Breast epithelium (tissue), 4 donors: ENCODE measurements around the gene CDH4. TPM values are rescaled to one million over a fixed set of nuclear protein-coding genes. Genes with fewer than 3 reads are reported as not detected.

ENCODE experiments used
- DNase-seq, 2 donors: peaks; one replicate each; pipeline ENCODE4 v3.0.0-alpha.2; 2019; ENCODE audit warnings: low spot score in 2 of 2
- H3K27ac ChIP-seq, 2 donors: fragments of 200-600 bp; sonication (generic) in 1 of 2; one replicate each; pipeline ENCODE4 v1.5.1; 2016 to 2019; ENCODE audit warnings: mild to moderate bottlenecking in 1 of 2
- H3K27me3 ChIP-seq, 2 donors: fragments of 200-600 bp; sonication (generic) in 1 of 2; one replicate each; pipeline versions ENCODE4 v1.5.1 to v1.6.0; 2017 to 2019; ENCODE audit warnings: control low read depth in 1 of 2, mild to moderate bottlenecking in 1 of 2
- H3K36me3 ChIP-seq: fragments of 200-600 bp; one replicate; pipeline ENCODE4 v1.5.1; 2019
- H3K4me1 ChIP-seq, 2 donors: fragments of 200-600 bp; sonication (generic); one replicate each; pipeline ENCODE4 v1.5.1; 2016 to 2019; ENCODE audit warnings: control low read depth in 1 of 2
- H3K4me3 ChIP-seq, 3 donors: fragments of 200-600 bp; sonication (generic); 1 replicate in 2 of 3; 2 replicates in 1 of 3; pipeline ENCODE4 v1.5.1; 2016 to 2019; ENCODE audit warnings: mild to moderate bottlenecking in 3 of 3, moderate library complexity in 2 of 3
- H3K9me3 ChIP-seq, 2 donors: fragments of 200-600 bp; sonication (generic) in 1 of 2; one replicate each; pipeline ENCODE4 v1.5.1; 2016 to 2019; ENCODE audit warnings: control low read depth in 1 of 2
- CTCF ChIP-seq, 3 donors: fragments of 450-650 bp; IDR thresholded peaks; one replicate each; pipeline ENCODE4 v1.5.1; 2016 to 2017; ENCODE audit warnings: antibody characterized with exemption in 3 of 3, mild to moderate bottlenecking in 3 of 3, moderate library complexity in 3 of 3
- POLR2A ChIP-seq: fragments of 450-650 bp; IDR thresholded peaks from one replicate; pipeline ENCODE4 v1.6.1; 2016; ENCODE audit warnings: antibody characterized with exemption, mild to moderate bottlenecking, moderate library complexity
- POLR2AphosphoS5 ChIP-seq, 3 donors: sonication (generic); formaldehyde crosslinking; IDR thresholded peaks; one replicate each; pipeline ENCODE4 v1.6.1; 2017; ENCODE audit warnings: antibody characterized with exemption in 3 of 3
- intact Hi-C: fragments of 100-400 bp; cut with DNase I; formaldehyde crosslinking; loops from one replicate; pipeline ENCODE4 v1.15.1; 2023; ENCODE audit warnings: low total_unique reads
- total RNA-seq, 3 donors: library from RNA; depleted of rRNA; stranded (reverse); fragments of >200 nt; gene quantifications; one replicate each; pipeline ENCODE4 v1.1.0, GENCODE V29; 2016

The CDH4 gene
- total RNA-seq, 3 donors from 2014 or later: under 0.01 TPM; not detected in 2

DNA sequence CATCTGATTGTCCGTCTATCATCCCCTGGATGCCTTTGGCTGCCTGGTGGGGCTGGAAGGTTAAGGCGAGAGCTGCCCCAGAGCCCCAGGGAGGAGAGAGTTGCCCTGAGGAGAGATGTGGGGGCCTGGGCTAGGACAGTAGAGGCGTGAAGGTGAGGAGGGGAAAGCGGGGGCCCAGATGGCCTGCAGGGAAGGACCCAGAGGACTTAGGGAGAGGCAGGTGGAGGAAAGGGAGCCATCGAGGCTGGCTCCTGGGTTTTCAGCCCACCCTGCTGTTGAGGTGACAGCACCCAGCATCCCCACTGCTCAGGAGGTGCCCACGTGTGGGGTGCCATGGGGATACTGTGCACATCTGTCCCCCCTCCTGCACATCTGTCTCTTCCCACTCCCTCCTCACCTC lies 539.9 kb downstream of the CDH4 start:
- intact Hi-C loops: no loop called here
- TF ChIP-seq CTCF (IDR thresholded peaks at IDR 0.05) (no peak), POLR2AphosphoS5 (IDR thresholded peaks at IDR 0.05) (no peak), POLR2A (no peak)
- peaks cover 0 to 5% of the 10 kb centered on the region in 2 donors for H3K27me3 ChIP-seq
- no peak for DNase-seq
- H3K36me3 ChIP-seq: no peaks in the 10 kb centered on the region
- H3K9me3 ChIP-seq: no peaks in the 10 kb centered on the region
- H3K4me1 ChIP-seq: no peaks in the 10 kb centered on the region
- H3K4me3 ChIP-seq: no peak overlapping the region
- no peak overlapping the region for H3K27ac ChIP-seq

DNA sequence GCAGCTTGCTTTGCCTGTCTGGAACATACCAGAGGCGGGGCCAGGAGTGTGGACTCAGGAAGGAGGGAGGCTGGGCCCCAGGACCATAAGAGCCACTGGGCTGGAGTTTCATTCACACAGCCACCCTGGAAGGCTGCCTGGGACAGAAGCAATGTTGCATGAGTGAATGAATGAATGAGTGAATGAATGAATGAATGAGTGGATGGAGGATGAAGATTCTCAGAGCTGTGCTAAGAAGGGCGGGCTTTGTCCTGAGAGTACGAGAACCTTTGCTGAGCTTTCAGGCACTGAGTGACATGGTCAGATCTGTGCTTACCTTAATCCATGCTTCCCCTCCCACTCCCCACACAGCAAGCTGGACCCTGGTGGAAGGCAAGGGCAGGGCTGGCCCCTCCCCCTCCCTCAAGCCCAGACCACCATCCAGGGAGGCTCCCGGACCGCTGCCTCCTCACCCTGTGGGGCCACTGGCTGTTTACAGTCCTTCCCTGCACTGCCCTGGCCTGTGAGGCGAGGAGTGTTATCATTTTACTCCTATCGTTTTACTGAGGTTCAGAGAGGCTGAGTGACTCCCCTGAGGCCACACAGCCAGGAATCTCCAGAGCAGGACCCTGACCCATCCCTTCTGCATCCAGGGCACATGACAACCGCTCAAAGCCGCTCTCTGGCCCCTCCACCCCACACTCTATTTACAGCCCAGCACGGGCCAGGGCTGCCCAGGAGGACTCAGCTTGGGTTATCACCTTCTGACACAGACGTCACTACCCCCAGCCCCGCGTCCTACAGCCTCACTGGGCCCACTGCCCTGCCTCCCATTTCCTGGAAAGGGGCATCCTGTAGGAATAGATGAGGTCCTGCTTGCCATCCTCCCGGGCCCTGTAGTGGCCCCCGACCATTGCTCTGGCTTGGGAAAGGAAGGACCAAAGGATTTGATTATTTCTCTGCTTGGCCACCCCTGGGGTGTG lies 543.9 kb downstream of the CDH4 start:
- peaks cover 3 to 21% of the 10 kb centered on the region in 2 donors for H3K27me3 ChIP-seq
- H3K9me3 ChIP-seq: no peaks in the 10 kb centered on the region
- DNase-seq: no peak
- intact Hi-C loops: loop anchor here (1.0 kb wide), 1 partner anchor 30 kb away; no protein-coding TSS in a partner anchor
- no peaks in the 10 kb centered on the region for H3K36me3 ChIP-seq
- TF ChIP-seq POLR2A (no peak), POLR2AphosphoS5 (IDR thresholded peaks at IDR 0.05) (no peak), CTCF (IDR thresholded peaks at IDR 0.05) (no peak)
- H3K4me1 ChIP-seq: no peaks in the 10 kb centered on the region
- H3K27ac ChIP-seq: no peak overlapping the region
- H3K4me3 ChIP-seq: no peak overlapping the region

GRCh38 chr20:61796738-61797137 lies 544.7 kb downstream of the CDH4 start:
- Histone ChIP-seq H3K4me3 (no peak overlapping the region), H3K27me3 (peaks cover 3 to 29% of the 10 kb centered on the region in 2 donors), H3K9me3 (no peaks in the 10 kb centered on the region), H3K27ac (no peak overlapping the region), H3K36me3 (no peaks in the 10 kb centered on the region), H3K4me1 (no peaks in the 10 kb centered on the region)
- intact Hi-C loops: loop anchor here (1.0 kb wide), 1 partner anchor 30 kb away; no protein-coding TSS in a partner anchor
- TF ChIP-seq POLR2AphosphoS5 (IDR thresholded peaks at IDR 0.05): no peak
- no peak for TF ChIP-seq CTCF (IDR thresholded peaks at IDR 0.05)
- TF ChIP-seq POLR2A: no peak
- DNase-seq: no peak

- H3K4me3 ChIP-seq: no peak overlapping the region
- DNase-seq: no peak
- H3K36me3 ChIP-seq: no peaks in the 10 kb centered on the region
- no peaks in the 10 kb centered on the region for H3K9me3 ChIP-seq
- H3K27ac ChIP-seq: no peak overlapping the region
- H3K27me3 ChIP-seq: peaks cover 3 to 30% of the 10 kb centered on the region in 2 donors
- intact Hi-C loops: no loop called here
- H3K4me1 ChIP-seq: no peaks in the 10 kb centered on the region
- TF ChIP-seq POLR2A: no peak
- TF ChIP-seq CTCF (IDR thresholded peaks at IDR 0.05): no peak
- no peak for TF ChIP-seq POLR2AphosphoS5 (IDR thresholded peaks at IDR 0.05)
Measured at GRCh38 chr20:61797200-61797599, 545.1 kb downstream of the CDH4 start.

DNA sequence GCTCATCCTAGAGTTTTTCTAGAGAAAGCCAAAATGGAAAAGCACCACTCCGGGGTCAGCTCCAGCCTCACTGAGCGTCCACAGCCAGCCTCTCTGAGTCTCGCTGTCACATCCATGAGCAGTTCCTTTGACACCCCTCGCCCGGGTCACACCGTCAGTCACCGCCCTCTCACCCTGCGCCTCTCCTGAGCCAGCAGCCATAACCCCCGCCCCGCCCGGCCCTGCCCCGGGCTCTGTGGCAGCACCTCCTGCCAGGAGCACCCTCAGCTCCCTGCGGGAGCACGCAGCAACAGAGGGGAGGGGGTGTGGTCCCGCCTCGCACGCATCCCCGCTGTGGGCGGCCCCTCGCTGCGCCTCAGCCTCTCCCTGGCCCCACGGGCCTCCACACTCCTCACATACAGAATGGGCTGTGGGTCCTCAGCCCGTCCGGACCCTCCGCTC lies 545.9 kb downstream of the CDH4 start:
- H3K27ac ChIP-seq: no peak overlapping the region
- TF ChIP-seq POLR2A (no peak), CTCF (IDR thresholded peaks at IDR 0.05) (no peak), POLR2AphosphoS5 (IDR thresholded peaks at IDR 0.05) (no peak)
- no peaks in the 10 kb centered on the region for H3K4me1 ChIP-seq
- H3K36me3 ChIP-seq: no peaks in the 10 kb centered on the region
- H3K9me3 ChIP-seq: no peaks in the 10 kb centered on the region
- intact Hi-C loops: no loop called here
- peaks cover 3 to 37% of the 10 kb centered on the region in 2 donors for H3K27me3 ChIP-seq
- DNase-seq: no peak
- no peak overlapping the region for H3K4me3 ChIP-seq
